GM19324 (cell line): ENCODE measurements around the gene LIPK.
"Not testable (repeated sequence)": the region's sequence is repeated elsewhere in the genome, so short reads cannot be mapped to it uniquely, and the experiment has no call there.

Source experiments
- ATAC-seq: cut with Tn5 transposase; IDR thresholded peaks from one replicate; pipeline ENCODE4 v1.9.1; 2021; ENCODE audit warnings: mild to moderate bottlenecking, moderate library complexity; ENCODE audit not compliant: unreplicated experiment, low FRiP score

The LIPK gene, protein sequence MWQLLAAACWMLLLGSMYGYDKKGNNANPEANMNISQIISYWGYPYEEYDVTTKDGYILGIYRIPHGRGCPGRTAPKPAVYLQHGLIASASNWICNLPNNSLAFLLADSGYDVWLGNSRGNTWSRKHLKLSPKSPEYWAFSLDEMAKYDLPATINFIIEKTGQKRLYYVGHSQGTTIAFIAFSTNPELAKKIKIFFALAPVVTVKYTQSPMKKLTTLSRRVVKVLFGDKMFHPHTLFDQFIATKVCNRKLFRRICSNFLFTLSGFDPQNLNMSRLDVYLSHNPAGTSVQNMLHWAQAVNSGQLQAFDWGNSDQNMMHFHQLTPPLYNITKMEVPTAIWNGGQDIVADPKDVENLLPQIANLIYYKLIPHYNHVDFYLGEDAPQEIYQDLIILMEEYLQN

DNA sequence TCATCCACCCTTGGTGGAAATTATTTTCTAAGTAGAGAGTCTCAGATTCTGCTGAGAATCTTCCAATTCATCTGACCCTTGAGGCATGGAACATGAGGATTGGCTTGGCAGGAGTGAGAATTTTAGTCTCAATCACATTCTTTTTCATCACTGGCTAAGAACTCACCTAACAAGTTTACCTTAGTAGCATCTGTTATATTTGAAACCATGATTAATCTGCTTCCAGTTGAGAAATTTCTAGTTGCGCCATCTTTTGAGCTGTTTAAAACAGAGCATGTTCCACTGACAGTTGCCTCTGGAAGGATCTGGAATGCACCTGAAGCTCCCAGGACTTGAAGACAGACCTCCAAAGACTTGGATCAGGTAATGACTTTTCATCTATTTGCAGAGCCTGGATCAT is at the start of gene LIPK:
Gene LIPK, plus strand, starts transcription at position 292 of the 400 bp plus-strand sequence. CDS start 18,295 bp downstream, outside the sequence.
- ATAC-seq, result no peak

DNA sequence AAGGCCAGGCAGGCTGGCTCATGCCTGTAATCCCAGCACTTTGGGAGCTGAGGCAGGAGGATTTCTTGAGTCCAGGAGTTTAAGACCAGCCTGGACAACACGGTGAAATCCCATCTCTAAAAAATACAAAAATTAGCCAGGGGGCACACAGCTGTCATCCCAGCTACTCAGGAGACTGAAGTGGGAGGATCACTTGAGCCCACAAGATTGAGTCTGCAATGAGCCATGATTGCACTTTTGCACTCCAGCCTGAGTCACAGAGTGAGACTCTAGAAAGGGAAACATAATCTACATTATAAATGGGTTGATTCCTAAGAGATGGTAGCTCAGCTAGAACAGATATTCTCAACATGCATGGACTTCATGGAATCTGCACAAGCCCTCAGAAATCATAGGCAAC is 48.1 kb upstream of the LIPK start:
- no peak for ATAC-seq

DNA sequence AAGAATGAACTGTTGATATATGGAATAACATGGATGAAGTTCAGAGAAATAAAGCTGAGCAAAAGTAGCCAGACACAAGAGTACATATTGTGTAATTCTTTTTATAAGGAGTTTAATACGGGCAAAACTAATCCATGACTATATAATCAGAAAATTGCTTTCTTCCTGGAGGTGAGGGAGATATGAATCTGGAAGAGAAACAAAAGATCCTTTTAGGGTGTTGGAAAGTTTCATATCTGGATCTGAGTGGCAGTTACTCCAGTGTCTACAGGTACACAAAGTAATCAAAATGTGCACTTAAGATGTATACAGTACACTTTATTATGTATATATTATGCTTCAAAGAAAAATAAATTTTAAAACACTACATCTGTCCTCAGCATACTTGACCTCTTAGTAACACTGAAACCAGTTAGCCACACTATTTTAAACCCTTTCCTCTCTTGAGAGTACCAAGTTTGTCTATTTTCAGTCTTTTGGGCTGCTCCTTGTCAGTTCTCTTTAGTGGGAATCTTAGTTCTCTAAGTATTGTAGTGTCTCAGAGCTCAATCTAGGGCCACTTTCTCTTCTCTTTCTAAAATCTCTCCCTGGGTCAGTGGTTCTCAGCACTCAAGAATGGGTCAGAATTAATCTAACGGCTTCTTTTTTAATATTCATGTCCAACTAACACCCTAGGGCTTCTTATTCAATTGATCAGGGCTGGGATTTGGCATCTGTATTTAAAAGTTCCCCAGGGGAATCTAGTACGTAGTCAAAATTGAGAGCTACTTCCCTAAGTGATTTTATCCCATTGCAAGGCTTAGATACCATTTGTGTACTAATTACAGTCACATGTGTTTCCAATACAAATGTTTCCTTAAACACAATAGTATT is 46.1 kb upstream of the LIPK start:
- no peak for ATAC-seq

DNA sequence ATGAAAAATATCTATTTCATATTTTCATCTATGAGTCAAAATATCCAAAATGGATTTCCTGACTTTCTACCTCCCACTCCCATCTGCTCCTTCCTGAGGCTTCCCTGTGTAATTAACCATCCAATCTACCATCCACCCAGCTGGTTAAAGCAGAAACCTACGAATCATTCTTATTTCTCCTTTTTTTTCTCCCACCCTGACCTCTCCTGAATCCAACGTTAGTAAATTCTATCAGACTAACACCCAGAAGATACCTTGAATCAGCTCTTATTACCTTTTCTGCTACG is 45.5 kb upstream of the LIPK start:
- no peak for ATAC-seq

DNA sequence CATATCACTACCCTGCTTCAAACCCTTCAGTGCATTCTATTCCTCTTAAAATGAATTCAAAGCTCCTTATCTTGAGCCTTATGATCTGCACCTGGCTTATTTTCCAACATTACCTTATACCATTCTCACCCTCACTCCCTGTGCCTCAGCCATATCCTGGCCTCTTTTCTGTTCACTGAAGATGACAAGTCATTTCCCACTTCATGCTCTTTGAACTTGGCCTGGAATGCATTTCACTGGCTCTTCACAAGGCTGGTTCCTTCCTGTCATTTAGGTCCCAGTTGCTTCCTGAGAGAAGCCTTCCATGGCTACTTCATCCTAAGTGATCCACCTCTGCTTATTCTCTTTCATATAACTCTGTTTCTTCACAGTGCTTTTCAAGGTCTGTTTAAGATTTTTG is 45.0 kb upstream of the LIPK start:
- ATAC-seq, result no peak

DNA sequence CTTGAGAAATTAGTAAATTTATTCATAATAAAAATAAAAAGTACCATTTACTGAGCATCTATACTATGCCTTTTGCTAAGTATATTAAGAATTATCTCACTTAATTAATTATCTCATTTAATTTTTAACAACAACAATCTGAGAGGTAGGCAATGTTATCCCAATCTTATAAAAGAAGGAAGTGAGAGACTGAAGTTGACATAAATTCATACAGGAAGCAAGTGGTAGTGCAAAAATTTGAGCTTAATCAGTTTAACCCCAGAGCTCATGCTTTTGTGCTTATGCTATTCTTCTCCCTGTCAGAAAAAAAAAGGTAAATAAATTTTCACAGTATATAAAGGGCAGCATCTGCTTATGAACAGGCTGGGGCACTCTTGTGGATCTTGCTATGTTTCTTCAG is 44.5 kb upstream of the LIPK start:
- ATAC-seq, result no peak

DNA sequence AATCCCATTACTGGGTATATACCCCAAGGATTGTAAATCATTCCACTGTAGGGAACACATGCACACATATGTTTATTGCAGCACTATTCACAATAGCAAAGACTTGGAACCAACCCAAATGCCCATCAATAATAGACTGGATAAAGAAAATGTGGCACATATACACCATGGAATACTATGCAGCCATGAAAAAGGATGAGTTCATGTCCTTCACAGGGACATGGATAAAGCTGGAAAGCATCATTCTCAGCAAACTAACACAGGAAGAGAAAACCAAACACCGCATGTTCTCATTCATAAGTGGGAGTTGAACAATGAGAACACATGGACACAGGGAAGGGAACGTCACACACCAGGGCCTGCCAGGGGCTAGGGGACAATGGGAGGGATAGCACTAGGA is 42.9 kb upstream of the LIPK start:
- ATAC-seq, result not testable (repeated sequence)

DNA sequence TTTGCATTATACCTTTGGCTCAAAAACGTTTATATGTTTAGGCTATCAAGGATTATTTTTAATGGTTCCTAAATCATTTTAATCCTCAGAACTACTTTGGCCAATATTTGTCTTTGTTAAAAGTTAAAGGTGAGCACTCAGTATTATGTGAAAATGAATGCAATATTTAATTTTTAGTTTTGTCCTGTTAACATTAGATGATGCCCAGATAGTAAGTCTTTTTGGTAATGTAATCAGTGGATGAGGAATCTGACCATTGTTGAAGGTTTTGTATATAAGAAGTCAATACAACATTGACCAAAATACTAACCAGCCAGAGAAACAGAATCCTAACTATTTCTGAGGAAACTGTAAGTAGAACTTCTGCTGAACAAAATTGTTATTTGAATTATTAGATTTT is 41.9 kb upstream of the LIPK start, which contains the start of gene LIPF:
Gene LIPF, plus strand, starts transcription at position 301 of the 400 bp plus-strand sequence. CDS start 2,856 bp downstream, outside the sequence.
- ATAC-seq, result no peak

DNA sequence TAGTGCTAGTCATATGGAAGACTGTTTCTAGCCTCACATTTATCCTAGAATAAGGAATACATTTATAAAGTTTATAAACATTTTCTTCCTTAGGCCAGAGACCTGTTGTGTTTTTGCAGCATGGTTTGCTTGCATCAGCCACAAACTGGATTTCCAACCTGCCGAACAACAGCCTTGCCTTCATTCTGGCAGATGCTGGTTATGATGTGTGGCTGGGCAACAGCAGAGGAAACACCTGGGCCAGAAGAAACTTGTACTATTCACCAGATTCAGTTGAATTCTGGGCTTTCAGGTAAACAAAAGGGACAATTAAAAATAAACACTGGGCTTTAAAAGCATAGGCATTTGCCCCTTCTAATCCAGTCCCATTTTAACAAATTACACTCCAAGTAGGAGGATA is 37.6 kb upstream of the LIPK start:
- ATAC-seq, result no peak

DNA sequence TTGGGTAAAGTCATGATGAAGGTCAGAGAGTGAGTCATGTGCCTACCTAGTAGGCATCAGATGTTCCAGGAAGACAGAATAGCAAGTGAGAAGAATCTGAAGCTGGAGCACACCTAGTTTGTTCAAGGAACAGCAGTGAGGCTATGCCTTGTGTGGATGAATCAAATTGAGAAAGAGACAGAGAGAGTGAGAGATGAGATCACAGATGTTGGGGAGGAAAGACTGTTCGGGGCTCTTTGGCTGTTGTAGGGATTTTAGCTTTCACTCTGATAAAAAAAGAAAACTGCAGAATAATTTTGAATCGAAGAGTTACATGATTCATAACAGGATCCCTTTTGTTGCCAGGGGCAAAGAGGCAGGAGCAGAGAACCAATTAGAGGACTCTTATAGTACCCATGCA is 35.6 kb upstream of the LIPK start:
- no peak for ATAC-seq

DNA sequence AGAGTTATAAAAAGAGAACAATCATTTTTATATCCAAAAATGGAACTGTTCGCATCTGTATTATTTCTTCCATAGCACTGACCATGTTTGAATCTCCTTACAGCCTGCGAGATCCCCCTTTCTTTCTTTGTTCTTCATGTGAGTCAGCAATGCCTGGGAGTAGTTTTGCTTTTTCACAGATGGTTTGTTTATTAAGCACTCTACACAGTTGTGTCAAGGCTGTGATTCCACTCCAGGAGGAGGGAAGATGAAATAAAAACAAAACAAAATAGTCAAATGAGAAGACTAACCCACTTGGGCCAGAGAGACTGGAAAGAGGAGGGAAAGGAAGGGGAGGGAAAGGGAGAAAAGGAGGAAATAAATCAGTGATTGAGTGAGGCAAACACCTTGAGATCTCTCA is 34.0 kb upstream of the LIPK start:
- ATAC-seq, result no peak

DNA sequence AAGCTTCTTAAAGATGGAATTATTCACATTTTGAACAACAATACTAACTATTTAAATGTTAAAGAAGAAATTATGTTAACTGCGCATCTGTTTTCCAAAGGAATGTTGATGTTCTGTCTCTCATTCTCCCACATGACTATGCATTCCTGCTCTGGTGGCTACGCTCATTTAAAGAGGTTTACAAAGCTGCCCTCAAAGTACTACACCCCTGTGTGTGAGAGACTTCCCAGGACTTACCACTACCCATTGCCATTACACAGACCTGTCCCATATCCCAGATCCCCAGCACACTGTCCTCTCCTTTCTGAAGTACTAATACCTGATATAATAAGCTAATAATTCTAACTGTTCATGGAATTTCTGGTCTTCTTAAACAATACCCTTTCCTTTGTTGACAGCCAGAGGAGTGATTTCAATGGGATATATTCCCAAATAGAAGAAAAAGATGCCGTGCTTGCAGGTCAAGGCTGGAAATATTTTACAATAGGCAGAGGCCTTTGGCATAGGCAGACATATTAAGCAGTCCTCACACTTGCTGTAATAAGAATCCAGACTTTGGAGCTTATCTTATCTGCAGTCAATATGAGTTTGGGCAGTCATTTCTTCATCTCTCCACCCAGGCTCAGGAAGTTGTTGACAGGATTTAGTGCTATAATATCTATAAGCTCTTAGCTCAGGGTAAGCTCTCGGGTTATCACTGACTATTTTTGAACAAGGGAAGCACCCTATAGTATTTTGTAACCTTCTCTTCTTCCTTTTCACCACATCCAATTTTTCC is 29.6 kb upstream of the LIPK start:
- no peak for ATAC-seq

DNA sequence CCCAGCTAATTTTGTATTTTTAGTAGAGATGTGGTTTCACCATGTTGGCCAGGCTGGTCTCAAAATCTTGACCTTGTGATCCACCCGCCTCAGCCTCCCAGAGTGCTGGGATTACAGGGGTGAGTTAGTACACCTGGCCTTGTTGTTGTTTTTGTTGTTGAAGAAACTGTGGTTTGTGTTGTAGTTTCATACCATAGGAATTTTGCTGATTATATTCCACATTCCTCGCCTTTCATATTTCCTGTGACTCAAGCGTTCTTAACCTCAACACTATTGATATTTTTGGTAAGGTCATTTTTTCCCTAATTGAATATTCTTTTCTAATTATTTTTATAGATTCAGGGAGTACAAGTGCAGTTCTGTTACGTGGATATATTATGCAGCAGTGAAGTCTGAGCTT is 25.1 kb upstream of the LIPK start:
- ATAC-seq, result no peak

DNA sequence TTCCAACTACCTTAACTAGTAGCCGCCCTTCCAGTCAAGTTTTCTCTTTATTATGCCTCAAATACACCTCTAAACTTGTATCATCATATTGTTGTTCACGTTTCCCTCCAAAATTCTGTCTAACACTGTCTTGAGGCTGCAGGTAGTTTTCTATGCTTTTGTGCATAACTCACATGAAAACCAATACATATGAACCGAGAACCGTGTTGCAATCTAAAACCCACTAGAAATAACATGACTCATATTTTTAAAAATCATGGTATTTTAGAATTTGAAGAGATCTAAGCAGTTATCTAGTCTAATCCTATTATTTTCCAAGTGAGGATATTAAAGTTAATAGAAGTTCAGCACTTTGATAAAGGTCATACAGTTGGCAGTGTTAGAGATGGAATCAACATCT is 23.6 kb upstream of the LIPK start:
- ATAC-seq, result no peak

DNA sequence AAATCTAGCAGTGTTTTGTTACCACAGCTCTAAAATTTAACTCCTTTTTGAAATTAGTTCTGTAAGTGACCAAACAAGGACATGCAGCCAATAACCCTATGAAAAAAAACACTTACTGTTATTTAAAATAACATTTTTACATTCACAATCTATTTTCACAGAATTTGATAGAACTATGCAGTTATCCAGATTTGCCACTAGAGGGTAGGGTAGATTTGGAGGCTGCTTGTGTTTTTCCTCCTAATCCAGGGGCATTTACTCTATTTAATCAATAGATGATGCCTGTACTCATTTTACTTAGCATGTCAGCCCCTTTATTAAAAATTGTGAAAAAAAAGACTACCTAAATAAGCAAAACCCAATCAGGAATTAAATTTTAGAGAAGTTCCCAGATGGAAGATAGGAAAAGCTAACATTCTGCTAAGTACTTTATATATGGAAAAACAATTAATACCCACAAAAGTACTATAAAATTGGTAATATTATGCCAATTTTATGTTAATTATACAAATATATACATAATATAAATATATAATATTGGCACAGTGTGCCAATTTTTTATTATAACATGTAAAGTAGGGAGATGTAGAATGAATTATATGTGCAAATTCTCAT is 18.1 kb upstream of the LIPK start:
- ATAC-seq, result no peak

DNA sequence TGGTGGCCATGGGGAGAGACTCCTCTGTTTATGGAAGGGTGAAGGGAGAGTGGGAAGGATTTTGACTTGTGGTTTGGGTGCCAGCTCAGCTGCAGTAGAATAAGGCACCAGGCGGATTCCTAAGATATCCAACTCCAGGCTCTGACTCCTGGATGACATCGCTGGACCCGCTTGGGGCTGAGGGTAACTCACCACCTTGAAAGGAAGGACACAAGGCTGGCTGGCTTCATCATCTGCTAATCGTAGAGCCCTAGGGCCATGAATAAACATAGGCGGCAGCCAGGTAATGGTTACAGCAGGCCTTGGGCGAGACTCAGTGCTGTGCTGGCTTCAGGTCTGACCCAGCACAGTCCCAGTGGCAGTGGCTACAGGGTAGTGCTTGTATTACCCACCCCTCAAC is 16.7 kb upstream of the LIPK start:
- no peak for ATAC-seq

DNA sequence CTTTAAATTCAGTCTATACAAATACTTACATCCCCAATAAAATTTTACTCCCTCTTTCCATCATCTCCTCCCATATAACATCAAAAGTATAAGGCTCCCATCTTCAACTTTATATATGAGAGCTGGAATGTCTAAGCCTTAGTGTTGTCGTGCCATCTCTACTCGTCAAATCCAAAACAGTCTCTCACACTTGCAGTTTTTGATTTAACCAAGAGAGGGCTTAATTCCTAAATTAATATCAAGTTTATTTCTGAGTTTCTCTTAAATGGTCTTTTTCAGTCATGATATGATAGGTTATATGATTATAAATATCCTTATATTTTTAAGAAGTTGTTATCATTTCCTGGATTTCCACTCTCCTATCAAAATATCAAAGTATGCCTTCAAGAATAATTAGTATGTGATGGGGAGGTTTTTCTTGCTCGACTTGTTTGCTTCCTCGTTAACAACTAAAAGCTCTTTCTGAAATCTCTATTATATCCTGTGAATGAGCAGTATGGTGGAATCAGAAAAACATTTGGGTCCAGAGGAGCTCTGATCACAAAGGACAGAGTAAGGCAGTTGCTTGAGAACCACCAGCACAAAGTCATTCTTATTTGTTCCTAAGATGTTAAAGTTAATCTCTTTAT is 12.5 kb upstream of the LIPK start:
- ATAC-seq, result no peak

DNA sequence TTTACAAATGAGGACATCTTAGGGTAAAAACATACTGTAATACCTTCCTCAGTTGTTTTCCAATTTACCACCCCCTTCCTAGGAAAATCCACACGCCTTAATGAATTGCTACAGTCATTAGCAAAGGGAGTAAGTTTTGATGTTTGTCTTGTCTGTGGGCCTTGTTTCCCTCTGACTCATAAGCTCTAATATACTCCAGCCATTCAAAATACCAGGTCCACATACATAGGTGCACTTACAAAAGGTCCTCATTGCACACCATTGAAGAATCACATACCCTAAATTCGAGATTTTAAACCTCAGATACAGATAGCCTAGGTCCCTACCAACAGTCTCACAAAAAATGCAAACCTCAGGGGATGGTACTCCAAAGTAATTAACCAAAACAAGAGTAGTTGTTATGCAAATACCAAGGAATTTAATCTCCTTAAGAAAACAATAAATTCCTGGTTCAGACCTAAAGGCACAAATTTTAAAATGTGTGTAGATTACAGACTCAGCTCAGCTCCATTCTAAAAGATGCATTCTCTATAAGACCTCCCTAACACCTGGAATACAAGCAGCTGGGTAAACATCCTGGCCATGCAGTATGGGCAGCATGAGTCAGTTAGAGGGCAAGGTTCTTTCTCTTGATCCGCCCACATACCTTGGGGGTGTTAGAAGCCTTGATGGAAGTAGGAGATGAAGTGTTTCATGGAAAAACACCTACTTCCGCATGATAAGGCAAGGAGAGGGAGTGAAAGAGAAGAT is 3.0 kb upstream of the LIPK start:
- ATAC-seq, result no peak

DNA sequence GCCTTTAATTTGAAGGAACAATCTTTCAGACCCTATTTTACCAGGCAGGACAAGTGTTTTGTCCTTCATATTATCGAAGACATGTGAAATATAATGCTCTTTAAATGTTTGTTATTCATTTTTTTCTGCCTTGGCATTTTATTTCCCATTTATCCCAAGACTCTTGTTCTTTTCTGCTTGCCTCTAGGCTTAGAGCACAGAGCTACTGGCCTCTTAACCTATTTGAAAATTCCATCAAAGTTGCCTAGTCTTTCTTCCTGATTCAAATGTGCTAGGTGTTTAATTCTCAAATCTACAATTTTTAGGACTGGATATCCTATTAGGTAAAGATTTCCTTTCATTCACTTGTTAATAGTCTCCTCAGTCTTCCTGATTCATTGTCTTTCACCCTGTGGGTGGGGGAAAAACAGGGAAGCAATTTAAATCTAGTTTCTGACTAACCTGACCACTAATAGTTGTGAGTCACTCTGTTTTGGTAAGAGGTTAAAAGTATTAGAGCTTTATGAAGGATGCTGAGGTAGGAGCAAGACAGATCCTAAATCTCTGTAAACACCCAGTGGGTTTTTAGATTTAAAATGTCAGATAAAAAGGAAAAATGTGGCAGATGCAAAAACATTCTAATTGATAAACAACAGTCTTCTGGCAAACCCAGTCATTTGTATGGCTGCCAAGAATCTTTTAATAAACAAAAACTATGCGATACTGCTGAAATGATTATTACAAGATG is 1.5 kb downstream of the LIPK start:
- no peak for ATAC-seq
